ENCODE measurements around the gene S100A14. TPM values are rescaled to one million over a fixed set of nuclear protein-coding genes. Genes with fewer than 3 reads are reported as not detected.
"Not testable (repeated sequence)": the region's sequence is repeated elsewhere in the genome, so short reads cannot be mapped to it uniquely, and the experiment has no call there.

The S100A14 gene
- total RNA-seq, 2 experiments from 2014 or later: not detected

- CTCF ChIA-PET (ENCODE audit: unreplicated experiment): no interaction called here
Observed at GRCh38 chr1:153592748-153593147, 23.4 kb downstream of the S100A14 start.

DNA sequence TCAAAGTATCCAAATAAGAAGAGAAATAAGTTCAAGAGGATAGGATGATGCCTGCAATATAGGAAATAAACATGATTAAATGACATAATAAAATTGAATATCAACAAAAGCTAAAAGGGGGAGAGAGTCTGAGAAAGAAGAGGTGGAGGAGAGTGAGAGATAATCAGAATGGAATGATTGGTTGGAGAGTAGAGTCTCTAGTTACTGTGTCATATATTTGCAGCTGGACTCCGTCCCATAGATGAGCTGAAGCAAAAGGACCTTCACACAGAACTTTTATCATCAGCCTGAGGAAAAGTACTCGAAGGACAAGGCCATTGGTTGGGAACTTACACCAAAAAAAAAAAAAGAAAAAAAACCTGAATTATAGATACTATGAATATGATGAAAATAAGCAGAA is 27.6 kb downstream of the S100A14 start:
- intact Hi-C loops (cut with micrococcal nuclease; ENCODE audit: unreplicated experiment): no loop called here
- Histone ChIP-seq H3K79me2 (ENCODE audit: insufficient read depth, low read depth, low read length) (no peaks in the 10 kb centered on the region), H2AFZ (ENCODE audit: low read length) (no peak overlapping the region), H3K36me3 (ENCODE audit: insufficient read depth, low read length) (no peaks in the 10 kb centered on the region), H4K20me1 (ENCODE audit: insufficient read depth, low read length) (no peaks in the 10 kb centered on the region), H3K27ac (ENCODE audit: low read depth, low read length, poor library complexity, severe bottlenecking) (no peak overlapping the region), H3K4me1 (ENCODE audit: insufficient read depth, low read length, poor library complexity, severe bottlenecking) (no peaks in the 10 kb centered on the region), H3K9me2 (ENCODE audit: insufficient read depth, low read length) (no peaks in the 10 kb centered on the region), H3K4me3 (ENCODE audit: low read depth, low read length, poor library complexity, severe bottlenecking) (no peak overlapping the region), H3K4me2 (ENCODE audit: low read length) (no peak overlapping the region), H3K9me3 (ENCODE audit: low read length) (no peaks in the 10 kb centered on the region)
- ChIA-PET CTCF (ENCODE audit: unreplicated experiment) (no interaction called here), POLR2A (interaction anchor here (0.7 kb wide), 1 partner anchor 1318 kb away, joined by 4 read pairs; no protein-coding TSS in a partner anchor)
- TF ChIP-seq, protein P1, sequence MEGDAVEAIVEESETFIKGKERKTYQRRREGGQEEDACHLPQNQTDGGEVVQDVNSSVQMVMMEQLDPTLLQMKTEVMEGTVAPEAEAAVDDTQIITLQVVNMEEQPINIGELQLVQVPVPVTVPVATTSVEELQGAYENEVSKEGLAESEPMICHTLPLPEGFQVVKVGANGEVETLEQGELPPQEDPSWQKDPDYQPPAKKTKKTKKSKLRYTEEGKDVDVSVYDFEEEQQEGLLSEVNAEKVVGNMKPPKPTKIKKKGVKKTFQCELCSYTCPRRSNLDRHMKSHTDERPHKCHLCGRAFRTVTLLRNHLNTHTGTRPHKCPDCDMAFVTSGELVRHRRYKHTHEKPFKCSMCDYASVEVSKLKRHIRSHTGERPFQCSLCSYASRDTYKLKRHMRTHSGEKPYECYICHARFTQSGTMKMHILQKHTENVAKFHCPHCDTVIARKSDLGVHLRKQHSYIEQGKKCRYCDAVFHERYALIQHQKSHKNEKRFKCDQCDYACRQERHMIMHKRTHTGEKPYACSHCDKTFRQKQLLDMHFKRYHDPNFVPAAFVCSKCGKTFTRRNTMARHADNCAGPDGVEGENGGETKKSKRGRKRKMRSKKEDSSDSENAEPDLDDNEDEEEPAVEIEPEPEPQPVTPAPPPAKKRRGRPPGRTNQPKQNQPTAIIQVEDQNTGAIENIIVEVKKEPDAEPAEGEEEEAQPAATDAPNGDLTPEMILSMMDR (conservative IDR thresholded peaks at IDR 0.05; ENCODE audit: low read length): no peak
- TF ChIP-seq EZH2phosphoT487 (IDR thresholded peaks at IDR 0.05; ENCODE audit: borderline replicate concordance, low read depth, low read length): no peak
- BruUV-seq (replicated peaks): no TSS peak
- DNase-seq (ENCODE audit: low spot score): no peak

More at GRCh38 chr1:153592748-153593147, 23.4 kb downstream of the S100A14 start:
- no TSS peak for BruUV-seq (replicated peaks)
- H3K4me2 ChIP-seq (ENCODE audit: low read length): no peak overlapping the region
- no peaks in the 10 kb centered on the region for H3K9me2 ChIP-seq (ENCODE audit: insufficient read depth, low read length)
- no peaks in the 10 kb centered on the region for H3K79me2 ChIP-seq (ENCODE audit: insufficient read depth, low read depth, low read length)
- H3K4me1 ChIP-seq (ENCODE audit: insufficient read depth, low read length, poor library complexity, severe bottlenecking): peaks cover 7% of the 10 kb centered on the region
- H3K27ac ChIP-seq (ENCODE audit: low read depth, low read length, poor library complexity, severe bottlenecking): no peak overlapping the region
- DNase-seq (ENCODE audit: low spot score): no peak
- peak overlapping the region; percentile 81 for H2AFZ ChIP-seq (ENCODE audit: low read length)
- H3K9me3 ChIP-seq (ENCODE audit: low read length): no peaks in the 10 kb centered on the region
- TF ChIP-seq EZH2phosphoT487 (IDR thresholded peaks at IDR 0.05; ENCODE audit: borderline replicate concordance, low read depth, low read length): no peak
- TF ChIP-seq, protein P1 (conservative IDR thresholded peaks at IDR 0.05; ENCODE audit: low read length): no peak
- H3K4me3 ChIP-seq (ENCODE audit: low read depth, low read length, poor library complexity, severe bottlenecking): no peak overlapping the region
- intact Hi-C loops (cut with micrococcal nuclease; ENCODE audit: unreplicated experiment): no loop called here
- POLR2A ChIA-PET: interaction anchor here (0.5 to 1.4 kb wide), 2 partner anchors 15 to 35 kb away, joined by 3 to 6 read pairs; no protein-coding TSS in a partner anchor
- H4K20me1 ChIP-seq (ENCODE audit: insufficient read depth, low read length): no peaks in the 10 kb centered on the region
- H3K36me3 ChIP-seq (ENCODE audit: insufficient read depth, low read length): no peaks in the 10 kb centered on the region

- BruUV-seq (replicated peaks); CTCF ChIA-PET (ENCODE audit: unreplicated experiment); intact Hi-C loops (cut with micrococcal nuclease; ENCODE audit: unreplicated experiment): not testable (repeated sequence)
Observed at GRCh38 chr1:153588033-153588432, 28.1 kb downstream of the S100A14 start.

More at GRCh38 chr1:153588033-153588432, 28.1 kb downstream of the S100A14 start:
- not testable (repeated sequence) for H3K79me2 ChIP-seq (ENCODE audit: insufficient read depth, low read depth, low read length); H2AFZ ChIP-seq (ENCODE audit: low read length); H3K4me3 ChIP-seq (ENCODE audit: low read depth, low read length, poor library complexity, severe bottlenecking); H3K4me1 ChIP-seq (ENCODE audit: insufficient read depth, low read length, poor library complexity, severe bottlenecking); H3K27ac ChIP-seq (ENCODE audit: low read depth, low read length, poor library complexity, severe bottlenecking); H3K4me2 ChIP-seq (ENCODE audit: low read length); H3K9me3 ChIP-seq (ENCODE audit: low read length); H3K9me2 ChIP-seq (ENCODE audit: insufficient read depth, low read length); DNase-seq (ENCODE audit: low spot score); H4K20me1 ChIP-seq (ENCODE audit: insufficient read depth, low read length); H3K36me3 ChIP-seq (ENCODE audit: insufficient read depth, low read length)
- POLR2A ChIA-PET: interaction anchor here (0.7 kb wide), 1 partner anchor 1319 kb away, joined by 4 read pairs; no protein-coding TSS in a partner anchor

All from OCI-LY7 (cell line).